ENCODE results near the gene ASPSCR1.

The ASPSCR1 gene

DNA sequence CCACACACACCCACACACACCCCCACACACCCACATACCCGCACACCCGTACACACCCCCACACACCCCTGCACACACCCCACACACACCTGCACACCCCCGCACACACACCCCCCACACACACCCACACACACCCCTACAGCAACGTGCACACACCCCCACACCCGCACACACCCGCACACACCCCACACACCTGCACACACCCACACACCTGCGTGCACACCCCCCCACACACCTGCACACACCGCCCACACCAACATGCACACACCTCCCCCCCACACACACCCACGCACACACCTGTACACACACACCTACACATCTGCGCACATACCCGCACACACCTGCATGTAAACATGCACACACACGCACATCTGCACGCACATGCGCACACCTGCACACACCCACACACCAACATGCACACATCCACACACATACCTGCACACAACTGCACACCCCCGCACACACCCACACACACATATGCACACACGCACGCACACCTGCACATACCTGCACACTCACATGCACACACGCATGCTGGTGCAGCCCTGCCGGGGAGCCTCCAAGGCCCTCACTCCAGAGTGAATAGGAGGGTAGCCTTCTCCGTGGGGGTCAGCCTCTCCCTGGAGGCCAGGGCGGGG lies 7.5 kb downstream of the ASPSCR1 start:
- DNase-seq: no peak

DNA sequence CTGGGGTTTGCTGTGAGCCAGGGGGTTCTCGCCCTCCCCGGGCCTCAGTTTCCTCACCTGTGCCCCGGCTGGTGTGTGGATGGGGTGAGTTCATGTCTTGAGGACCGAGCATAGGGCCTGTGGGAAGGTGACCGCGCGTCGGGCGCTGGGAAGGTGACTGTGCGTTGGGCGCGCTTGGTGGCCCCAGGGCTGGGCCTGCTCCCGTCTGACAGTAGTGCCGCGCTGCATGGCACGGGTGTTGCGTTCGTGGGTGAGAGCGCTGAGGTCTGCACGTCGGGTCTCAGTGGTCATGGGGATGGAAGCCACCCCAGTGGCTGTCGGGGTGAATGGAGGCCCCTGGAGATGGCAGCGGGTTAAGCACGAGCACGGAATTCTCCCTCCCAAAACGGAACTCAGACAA lies 9.2 kb downstream of the ASPSCR1 start:
- DNase-seq: no peak

DNA sequence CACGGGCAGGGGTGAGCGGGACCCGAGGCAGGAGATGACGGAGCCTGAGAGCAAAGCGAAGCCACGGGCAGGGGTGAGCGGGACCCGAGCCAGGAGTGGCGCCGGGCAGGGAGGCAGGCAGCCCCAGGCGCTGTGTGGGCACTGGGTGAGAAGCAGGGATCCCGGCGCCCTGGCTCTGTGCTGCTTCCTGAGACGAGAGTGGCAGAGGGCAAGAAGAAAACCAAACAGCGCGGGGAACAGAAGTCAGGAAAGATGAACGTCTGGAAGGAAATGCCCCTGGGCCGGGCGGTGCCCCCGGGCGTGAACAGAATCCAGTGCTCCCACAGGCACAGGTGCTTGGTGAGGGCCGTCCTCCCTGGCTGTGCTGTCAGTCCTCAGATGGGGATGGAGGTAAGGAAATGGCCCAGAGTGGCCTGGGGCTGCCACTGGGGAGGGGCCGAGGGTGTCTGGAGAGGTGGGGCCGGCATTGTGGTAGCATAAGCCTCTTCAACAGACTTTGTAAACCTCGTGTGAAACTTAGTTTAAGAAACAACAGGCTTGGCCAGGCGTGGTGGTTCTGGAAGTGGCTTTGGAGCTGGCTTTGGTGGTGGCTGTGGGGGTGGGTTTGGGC lies 9.8 kb downstream of the ASPSCR1 start:
- DNase-seq: no peak

DNA sequence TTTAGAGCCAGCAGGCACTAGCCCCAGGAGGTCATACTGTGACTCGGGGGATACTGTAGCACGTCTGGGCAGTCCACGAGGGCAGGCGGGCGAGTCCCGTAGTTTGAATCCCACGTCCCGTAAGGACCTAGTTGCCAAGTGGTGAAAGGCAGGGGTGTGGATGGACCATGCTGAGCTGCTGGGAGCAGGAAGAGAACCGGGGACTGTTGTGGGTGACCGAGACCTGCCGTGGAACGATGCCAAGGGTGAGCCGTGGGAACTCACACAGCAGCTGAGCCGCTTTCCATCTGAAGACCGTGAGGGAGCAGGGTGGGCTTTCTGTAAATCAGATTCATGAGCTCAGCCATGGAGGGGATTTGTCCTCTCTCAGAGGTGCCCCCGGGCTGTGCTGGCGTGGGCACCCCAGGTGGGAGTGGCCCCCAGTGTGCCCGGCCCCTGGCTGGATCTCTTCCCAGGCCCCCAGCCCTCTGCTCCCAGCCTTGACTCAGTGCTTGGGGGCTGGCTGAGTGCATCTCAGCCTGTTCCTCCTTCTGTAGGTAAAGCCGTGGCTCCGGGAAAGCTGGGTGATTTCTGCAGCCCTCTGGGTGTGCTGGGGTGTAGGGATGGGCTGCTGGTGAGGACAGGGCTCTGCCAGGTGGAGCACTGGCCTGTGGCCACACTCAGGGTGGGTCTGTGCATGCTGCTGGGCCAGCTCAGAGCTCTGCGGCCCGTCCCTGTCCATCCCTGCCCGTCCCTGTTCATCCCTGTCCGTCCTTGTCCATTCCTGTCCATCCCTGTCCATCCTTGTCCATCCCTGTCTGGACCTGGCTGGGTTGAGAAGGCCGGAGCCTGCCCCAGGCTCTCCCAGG lies 13.6 kb downstream of the ASPSCR1 start:
- DNase-seq: no peak

DNA sequence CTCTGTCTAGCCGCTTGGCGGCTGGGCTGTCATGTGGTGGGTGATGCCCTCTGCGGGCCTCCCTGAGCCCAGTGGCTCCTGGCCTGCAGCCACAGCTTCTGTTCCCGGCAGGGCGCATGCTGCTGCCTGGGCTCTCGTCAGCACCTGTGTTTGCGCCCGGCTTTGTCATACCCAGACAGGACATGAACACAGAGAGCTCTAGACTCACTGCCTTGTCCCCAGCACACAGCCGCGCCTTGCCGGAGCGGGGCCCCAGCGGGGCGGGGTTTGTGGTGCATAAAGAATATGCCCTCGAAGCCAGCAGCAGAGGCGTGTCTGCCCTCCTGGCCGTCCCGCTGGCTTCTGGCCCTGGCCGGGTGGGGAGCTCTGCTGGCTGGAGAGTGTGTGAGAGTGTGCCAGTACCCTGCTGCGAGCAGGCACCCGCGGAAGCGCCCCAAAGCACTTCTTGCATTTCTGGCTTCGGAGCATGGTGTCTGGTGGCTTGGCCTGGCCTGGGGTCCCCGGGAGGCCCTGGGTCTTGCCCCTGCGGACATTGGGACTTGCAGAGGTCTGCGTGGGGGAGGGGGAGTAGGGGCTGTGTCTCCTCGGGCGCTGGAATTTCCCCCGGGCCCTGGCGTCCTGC lies 14.4 kb downstream of the ASPSCR1 start:
- no peak for DNase-seq

DNA sequence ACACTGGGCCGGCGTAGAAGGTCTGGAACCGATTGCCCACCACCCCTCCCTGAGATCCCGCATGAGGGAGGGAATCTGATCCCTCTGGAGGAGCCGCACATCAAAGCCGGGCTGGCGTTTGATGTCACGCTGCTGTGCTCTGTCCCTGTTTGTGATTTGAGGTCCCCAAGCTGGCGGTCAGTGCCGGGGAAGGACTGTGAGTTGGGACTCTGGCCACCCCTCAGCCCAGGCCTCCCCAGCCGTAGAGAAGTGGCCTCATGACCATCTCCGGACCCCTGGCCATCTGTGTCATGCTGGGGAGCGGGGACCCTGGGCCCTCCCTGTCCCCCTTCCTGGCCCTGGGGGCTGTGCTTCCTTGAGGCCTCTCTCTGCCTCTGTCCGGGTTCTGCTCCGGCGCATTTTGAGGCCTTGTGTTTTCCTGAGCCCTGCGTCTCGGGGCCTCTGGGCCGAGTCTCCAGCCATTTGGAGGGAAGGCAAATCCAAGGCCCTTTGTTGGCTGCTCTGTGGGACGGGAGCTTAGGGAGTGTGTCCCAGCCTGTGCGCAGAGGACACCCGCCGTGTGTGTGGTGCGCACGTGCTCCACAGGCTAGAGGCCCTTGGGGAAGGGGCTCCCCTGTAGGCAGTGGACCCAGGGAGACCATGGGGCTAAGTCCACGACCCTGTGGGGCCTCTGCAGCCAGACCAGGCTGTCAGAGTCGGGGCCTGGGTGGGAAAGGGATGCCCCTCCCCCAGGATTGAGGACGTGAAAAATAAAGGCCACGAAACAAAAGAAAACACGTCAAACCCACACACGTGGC lies 15.1 kb downstream of the ASPSCR1 start:
- no peak for DNase-seq

DNA sequence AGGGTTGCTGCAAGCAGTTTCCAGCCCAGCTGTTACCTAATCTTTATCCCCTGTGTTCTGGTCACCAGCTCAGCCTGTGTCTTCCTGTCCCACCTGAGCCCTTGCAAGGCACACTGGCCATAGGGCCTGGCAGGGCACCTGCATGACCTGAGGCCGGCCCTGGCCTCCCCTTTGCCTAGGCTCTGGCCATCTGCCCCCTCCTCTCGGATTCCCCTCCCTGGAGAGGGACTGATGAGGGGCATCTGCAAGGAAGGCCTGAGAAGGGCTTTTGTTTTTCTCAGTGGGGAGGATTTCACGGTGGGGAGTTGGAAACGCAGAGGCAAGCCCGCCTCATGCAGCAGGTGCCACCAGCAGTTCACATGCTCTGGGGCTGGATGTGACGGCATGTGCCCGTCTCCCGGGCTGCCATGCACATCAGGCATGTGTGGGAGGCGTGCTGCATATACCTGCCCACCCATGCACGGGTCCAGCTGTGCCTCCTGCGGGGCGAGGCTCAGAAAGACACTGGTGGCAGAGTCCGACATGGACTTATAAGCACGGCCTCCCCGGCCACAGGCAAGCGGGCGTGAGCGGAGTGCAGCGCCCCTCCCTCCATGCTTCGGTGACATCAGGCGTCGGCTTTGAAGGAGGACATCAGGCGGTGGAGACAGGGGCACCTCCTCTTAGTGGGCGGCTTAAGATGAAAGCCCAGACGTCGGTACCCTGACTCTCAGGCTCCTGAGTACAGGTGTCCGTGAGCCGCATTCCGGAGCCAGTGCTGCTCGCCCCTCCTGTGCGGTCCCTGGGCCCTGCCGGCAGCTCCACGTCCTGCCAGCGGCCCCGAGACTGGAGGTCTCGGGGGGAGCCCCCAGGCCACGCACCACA lies 16.5 kb downstream of the ASPSCR1 start:
- DNase-seq: no peak

DNA sequence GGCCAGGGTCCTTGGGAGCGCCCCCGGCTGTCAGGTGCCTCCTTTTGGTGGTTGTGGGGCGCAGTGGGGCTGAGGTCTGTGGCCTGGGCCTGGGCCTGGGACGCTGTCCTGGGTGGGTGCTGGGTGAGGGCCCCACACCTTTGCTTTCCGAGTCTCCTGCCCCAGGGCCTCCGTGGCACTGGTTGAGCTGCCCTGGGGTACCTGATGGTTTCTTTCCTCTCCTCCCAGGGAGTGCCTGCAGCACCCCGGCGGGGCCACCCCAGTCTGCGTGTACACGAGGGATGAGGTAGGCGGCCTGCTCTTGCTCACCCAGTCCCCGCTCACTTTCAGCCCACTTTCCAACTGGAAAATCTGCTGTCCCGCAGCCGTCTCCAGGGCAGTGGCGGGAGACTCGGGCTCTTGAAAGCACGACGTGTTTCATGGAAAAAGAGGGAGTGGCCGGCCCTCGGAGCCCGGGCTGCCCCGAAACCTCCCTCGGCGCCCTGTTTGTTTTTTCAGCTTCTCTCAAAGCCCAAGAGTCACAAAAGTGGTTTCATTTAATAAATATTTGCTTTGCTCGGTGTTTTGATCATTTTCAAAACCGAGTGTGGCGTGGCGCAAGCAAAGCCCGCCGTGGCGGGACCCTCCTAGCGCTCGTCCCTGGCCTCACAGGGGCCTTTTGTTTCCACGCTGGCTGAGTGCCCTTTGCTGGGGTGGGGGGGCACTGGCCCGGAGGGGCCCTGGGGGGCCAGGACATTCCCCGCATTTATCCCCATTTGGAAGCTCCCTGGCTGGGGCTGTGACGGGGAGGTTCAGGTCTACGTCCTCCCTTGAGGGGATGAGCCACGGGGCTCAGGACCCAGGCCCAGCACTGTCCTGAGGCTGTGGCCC lies 17.4 kb downstream of the ASPSCR1 start:
- DNase-seq: no peak

DNA sequence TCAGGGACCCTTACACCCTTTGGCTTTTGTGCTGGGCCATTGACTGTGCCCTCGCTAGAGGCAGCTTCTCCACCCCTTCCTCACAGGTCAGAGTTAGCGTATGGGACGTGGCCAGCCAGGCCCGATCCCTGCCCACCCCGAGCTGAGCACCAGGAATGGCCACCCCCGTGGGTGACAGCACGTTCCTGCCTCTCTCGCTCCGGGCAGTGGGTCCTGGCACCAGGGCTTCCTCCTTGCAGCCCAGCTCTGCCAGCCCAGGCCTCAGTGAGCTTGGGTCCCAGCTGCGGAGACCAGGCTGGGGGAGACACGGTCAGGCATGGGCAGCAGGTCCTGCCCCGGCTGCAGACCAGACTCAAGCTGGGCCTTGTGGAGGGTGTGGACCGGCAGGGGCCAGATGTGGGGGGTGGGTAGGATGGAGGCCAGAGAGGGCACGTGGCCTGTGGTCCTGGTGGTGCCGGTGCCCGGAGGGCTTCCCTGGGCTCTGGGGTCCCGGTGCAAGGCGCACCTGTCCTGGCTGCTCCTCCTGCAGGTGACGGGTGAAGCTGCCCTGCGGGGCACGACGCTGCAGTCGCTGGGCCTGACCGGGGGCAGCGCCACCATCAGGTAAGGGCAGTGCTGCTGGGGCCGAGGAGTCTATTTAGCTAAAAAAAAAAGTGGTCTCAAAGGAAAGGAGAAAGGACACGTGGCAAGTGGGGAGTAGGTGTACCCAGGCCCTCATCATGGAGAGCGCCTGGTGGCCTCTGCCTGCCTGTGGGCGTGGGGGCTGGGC lies 18.2 kb downstream of the ASPSCR1 start:
- DNase-seq: no peak

DNA sequence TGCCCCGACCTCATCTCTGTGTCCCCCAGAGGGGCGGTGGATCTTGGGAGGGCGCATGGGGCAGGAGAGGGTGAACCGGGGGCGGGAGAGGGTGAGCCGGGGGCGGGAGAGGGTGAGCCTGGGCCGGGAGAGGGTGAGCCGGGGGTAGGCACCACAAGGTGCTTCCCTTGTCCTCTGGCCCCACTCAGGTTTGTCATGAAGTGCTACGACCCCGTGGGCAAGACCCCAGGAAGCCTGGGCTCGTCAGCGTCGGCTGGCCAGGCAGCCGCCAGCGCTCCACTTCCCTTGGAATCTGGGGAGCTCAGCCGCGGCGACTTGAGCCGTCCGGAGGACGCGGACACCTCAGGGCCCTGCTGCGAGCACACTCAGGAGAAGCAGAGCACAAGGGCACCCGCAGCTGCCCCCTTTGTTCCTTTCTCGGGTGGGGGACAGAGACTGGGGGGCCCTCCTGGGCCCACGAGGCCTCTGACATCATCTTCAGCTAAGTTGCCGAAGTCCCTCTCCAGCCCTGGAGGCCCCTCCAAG lies 18.9 kb downstream of the ASPSCR1 start:
- no peak for DNase-seq

DNA sequence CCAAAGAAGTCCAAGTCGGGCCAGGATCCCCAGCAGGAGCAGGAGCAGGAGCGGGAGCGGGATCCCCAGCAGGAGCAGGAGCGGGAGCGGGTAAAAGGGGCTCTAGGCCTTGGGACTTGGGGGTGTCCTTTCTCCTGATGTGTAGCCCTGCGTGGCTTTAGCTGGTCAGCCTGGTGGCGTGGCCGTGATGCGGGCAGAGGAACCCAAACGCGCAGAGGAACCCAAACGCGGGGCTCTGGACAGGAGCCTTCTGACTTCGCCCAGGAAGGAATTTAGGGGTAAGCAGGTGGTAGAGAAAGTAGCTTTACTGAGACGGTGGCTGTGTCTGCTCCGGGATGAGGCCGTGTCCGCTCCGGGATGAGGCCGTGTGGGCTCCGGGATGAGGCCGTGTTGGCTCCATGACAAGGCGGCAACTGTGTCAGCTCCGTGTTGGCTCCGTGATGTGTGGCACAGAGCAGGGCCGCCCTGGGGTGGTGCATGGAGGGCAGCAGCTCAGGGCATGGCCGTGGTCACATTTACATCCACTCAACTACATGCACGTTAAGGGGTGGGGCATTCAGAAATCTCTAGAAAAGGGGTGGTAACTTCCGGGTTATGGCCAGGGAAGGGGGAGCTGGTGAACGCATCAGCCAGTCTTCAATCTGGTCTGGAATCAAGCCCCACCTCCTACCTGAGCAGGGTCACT lies 19.5 kb downstream of the ASPSCR1 start:
- DNase-seq: no peak

DNA sequence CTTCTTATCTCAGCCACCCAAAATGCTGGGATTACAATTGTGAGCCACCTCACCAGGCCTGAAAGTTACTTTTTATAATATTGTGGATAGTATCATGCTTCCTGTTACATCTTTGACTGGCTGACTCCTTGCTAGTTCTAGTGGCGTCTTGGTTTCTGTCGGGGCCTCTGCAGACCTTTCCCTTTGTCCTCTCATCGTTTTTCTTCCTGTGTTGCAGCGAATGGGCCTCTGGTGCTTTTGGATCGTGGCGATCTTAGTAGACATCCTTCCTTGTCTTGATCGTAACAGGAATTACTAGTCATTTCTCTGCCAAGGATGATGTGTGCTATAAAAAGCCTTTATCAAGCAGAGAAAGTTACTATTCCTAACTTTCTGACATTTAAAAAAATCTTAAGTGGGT lies 20.8 kb downstream of the ASPSCR1 start:
- DNase-seq: no peak

DNA sequence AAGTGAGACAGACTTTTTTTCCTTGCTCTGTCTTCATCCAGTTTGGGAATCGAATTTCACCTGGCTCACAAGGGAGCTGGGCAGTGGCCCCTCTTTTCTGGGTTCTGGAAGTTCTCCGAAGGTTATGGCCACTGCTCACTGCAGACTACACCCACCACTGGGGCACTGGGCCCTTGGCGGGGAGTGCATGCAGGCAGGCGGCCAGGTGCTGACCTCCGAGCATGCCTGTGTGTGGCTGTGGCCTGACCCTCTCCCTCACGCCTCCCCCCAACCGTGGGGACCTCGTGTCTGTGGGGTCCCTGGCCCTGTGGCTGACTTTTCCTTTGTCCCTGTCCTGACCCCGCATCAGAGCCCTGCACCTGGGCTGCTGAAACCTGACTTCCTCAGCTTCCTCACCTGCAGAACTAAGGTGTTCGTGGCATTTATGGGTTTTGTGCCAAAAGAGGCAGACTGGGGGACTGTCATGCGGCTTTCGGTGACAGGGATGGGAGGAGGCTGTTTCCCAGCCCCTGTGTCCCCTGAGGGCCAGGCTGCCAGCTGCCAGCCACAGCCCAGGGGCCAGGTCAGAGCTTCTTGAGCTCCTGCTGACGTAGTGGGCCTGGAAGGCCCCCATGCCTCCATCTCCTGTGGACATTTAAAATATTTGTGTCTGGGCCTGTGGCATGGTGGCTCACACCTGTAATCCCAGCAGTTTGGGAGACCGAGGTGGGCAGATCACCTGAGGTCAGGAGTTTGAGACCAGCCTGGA lies 21.4 kb downstream of the ASPSCR1 start:
- DNase-seq: no peak

DNA sequence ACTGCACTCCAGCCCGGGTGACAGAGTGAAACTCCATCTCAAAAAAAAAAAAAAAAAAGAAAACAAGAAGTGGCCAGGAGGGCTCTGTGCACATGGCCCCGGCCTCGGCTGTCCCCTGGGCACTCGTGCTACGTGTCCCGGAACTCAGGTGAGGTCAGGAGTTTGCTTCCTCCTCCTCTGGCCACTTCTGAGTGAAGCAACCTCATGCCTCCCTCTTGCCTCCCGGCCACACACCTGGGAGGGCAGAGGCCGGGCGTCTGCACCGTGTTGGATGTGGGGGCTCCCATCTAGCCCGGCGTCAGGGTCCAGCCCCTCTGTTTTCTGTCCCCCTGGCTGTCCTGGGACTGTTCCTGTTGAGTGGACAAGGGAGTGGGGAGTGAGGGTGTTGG lies 22.2 kb downstream of the ASPSCR1 start:
- DNase-seq: no peak

DNA sequence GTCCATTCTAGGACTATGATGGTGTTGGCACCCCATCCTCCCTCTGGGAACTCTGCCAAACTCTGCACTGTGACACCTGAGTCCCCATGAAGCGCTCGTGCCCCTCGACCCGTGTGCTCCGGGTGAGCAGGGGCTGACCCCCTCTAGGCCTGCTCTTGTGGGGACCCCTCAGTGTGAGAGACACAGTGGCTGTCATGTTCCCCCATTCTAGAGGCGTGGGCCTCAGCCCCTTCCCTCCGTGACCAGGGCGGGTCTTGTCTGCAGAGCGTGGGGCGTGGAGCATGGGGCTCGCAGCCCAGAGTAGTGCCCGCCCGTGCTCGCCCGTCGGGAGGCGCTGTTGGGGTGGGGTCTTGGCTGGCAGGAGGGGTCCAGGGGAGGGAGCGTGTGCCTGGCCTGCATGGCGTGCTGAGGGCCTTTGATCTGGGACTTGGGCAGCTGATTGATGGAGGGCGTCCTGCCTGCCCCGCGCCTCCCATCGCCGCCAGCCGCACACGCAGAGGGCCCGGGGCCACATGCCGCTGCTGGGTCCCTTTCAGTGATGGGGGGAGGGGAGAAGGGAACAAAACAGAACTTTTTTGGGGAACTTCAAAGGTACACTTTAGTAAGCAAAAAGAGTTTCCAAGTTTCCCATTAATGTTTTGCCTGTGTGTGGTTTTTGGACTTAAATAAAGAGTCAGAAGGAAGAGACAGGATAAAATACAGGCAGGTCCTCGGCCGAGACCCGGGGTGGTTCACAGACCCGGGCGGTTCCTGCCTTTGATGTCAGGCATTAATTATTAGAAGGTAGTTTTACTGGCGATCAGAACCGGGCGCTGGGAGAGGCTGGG lies 22.8 kb downstream of the ASPSCR1 start:
- DNase-seq: no peak

DNA sequence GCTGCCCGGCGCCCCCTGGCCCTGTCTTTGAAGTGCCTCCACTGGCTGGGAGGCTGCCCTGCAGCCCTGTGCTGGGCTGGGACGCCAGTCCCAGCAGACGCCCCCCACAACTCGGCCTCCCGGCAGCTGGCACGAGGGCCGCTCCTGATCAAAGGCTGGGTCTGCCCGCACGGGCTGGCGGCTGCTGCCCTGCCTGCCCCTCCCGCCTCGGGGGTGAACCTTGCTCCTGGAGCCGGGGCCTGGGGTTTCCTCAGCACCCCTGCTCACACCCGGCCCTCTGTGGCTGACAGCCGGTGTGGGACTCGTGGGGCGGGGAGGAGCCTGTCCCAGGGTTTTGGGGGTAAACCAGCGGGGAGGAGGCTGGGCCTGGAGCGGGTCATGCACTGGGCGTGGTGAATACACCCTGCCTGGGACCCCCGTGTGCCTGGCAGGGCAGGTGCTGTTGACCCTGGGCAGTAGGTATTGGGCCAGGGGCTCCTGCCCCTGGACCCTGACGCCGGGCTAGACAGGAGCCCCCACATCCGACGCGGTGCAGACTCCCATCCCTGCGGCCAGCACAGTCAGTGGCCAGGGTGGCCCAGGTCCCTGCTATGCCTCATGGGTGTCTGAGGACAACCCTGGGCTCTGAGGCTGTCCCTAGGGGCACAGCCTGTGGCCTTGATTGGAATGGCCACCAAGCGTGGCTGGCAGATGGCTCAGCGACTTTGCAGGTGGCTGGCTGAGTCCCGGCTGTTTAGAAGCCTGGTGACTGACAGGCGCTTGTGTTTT lies 23.6 kb downstream of the ASPSCR1 start:
- no peak for DNase-seq

Measured in CD4-positive, alpha-beta T cell treated with Interferon gamma for 1 hour (primary cell).